Measurements from ENCODE around the gene NPPC.

The NPPC gene

GRCh38 chr2:231877533-231878456 is 48.4 kb downstream of the NPPC start:
- no peak overlapping the region for H3K4me3 ChIP-seq (ENCODE audit: low read depth in 1 of 2, low read length in 2 of 2)
- H3K9ac ChIP-seq (ENCODE audit: low read depth in 1 of 2, low read length in 2 of 2) = no peak overlapping the region
- H3K4me1 ChIP-seq (ENCODE audit: control insufficient read depth in 1 of 2, insufficient read depth in 2 of 2, low read length in 2 of 2) = peaks cover 11 to 13% of the 10 kb centered on the region in 2 donors
- H3K9me3 ChIP-seq (ENCODE audit: control insufficient read depth in 1 of 2, low read length in 2 of 2) = no peaks in the 10 kb centered on the region
- H3K27me3 ChIP-seq (ENCODE audit: control insufficient read depth in 1 of 2, insufficient read depth in 2 of 2, low read length in 2 of 2) = no peaks in the 10 kb centered on the region
- no peaks in the 10 kb centered on the region for H3K36me3 ChIP-seq (ENCODE audit: control insufficient read depth in 1 of 2, insufficient read depth in 2 of 2, low read length in 2 of 2)
- H3K27ac ChIP-seq (ENCODE audit: low read depth, low read length) = no peak overlapping the region

GRCh38 chr2:231874944-231875343 is 51.3 kb downstream of the NPPC start:
- Histone ChIP-seq H3K4me1 (ENCODE audit: control insufficient read depth in 1 of 2, insufficient read depth in 2 of 2, low read length in 2 of 2) (no peaks in the 10 kb centered on the region), H3K27ac (ENCODE audit: low read depth, low read length) (no peak overlapping the region), H3K27me3 (ENCODE audit: control insufficient read depth in 1 of 2, insufficient read depth in 2 of 2, low read length in 2 of 2) (no peaks in the 10 kb centered on the region), H3K9me3 (ENCODE audit: control insufficient read depth in 1 of 2, low read length in 2 of 2) (no peaks in the 10 kb centered on the region), H3K4me3 (ENCODE audit: low read depth in 1 of 2, low read length in 2 of 2) (no peak overlapping the region), H3K9ac (ENCODE audit: low read depth in 1 of 2, low read length in 2 of 2) (no peak overlapping the region), H3K36me3 (ENCODE audit: control insufficient read depth in 1 of 2, insufficient read depth in 2 of 2, low read length in 2 of 2) (no peaks in the 10 kb centered on the region)

All from duodenal mucosa (tissue), 2 donors.